ENCODE data around the gene PRL.

The PRL gene

GRCh38 chr6:22322103-22323030, 25.5 kb upstream of the PRL start:
- H3K27me3 ChIP-seq (ENCODE audit: control insufficient read depth in 1 of 2, insufficient read depth in 1 of 2, low read length in 2 of 2) = no peaks in the 10 kb centered on the region
- no peak overlapping the region for H2AFZ ChIP-seq (ENCODE audit: low read depth, low read length)
- no peak overlapping the region for H2AK5ac ChIP-seq (ENCODE audit: low read length, severe bottlenecking)
- no peak overlapping the region for H2BK12ac ChIP-seq (ENCODE audit: low read length in 2 of 2)
- 43% methylated on average over 4 of the region's 7 CpGs for WGBS
- no peak overlapping the region for H4K8ac ChIP-seq (ENCODE audit: low read length)
- H3K36me3 ChIP-seq (ENCODE audit: control insufficient read depth in 1 of 2, insufficient read depth in 2 of 2, low read depth in 1 of 2, low read length in 2 of 2) = no peaks in the 10 kb centered on the region
- no peak overlapping the region for H3K27ac ChIP-seq (ENCODE audit: low read length, poor library complexity, severe bottlenecking)
- H2BK5ac ChIP-seq (ENCODE audit: low read depth, low read length, poor library complexity, severe bottlenecking) = no peak overlapping the region
- no peak overlapping the region for H3K18ac ChIP-seq (ENCODE audit: low read depth in 1 of 2, low read length in 2 of 2)
- peak; percentile 75 for DNase-seq
- no peak overlapping the region for H3K23ac ChIP-seq (ENCODE audit: low read length in 2 of 2)
- H3K9ac ChIP-seq (ENCODE audit: low read length) = no peak overlapping the region
- no peak overlapping the region for H3K4me3 ChIP-seq (ENCODE audit: insufficient read depth in 1 of 2, low read depth in 1 of 2, low read length in 2 of 2)
- H3K9me3 ChIP-seq (ENCODE audit: control insufficient read depth, low read length) = no peaks in the 10 kb centered on the region
- H3K4me2 ChIP-seq (ENCODE audit: low read length, poor library complexity, severe bottlenecking) = no peak overlapping the region
- H3K14ac ChIP-seq (ENCODE audit: low read length in 2 of 2) = no peak overlapping the region
- H3K79me1 ChIP-seq (replicated peaks; ENCODE audit: low read length, poor library complexity, severe bottlenecking) = no peaks in the 10 kb centered on the region
- H4K91ac ChIP-seq (ENCODE audit: low read length) = no peak overlapping the region
- no peak overlapping the region for H2BK15ac ChIP-seq (ENCODE audit: low read depth, poor library complexity, severe bottlenecking)
- H2BK120ac ChIP-seq (ENCODE audit: low read depth, low read length) = no peak overlapping the region
- no peak overlapping the region for H3K4ac ChIP-seq (ENCODE audit: low read depth in 1 of 2, low read length in 2 of 2)
- H3K4me1 ChIP-seq (ENCODE audit: control insufficient read depth, insufficient read depth, low read depth, low read length) = peaks cover 2% of the 10 kb centered on the region

GRCh38 chr6:22320750-22321149, 23.9 kb upstream of the PRL start:
- Histone ChIP-seq H3K36me3 (ENCODE audit: control insufficient read depth in 1 of 2, insufficient read depth in 2 of 2, low read depth in 1 of 2, low read length in 2 of 2) (no peaks in the 10 kb centered on the region), H3K27ac (ENCODE audit: low read length, poor library complexity, severe bottlenecking) (no peak overlapping the region), H3K4me1 (ENCODE audit: control insufficient read depth, insufficient read depth, low read depth, low read length) (peaks cover 2% of the 10 kb centered on the region), H3K23ac (ENCODE audit: low read length in 2 of 2) (no peak overlapping the region), H2AFZ (ENCODE audit: low read depth, low read length) (no peak overlapping the region), H3K9ac (ENCODE audit: low read length) (no peak overlapping the region), H2BK120ac (ENCODE audit: low read depth, low read length) (no peak overlapping the region), H3K4me2 (ENCODE audit: low read length, poor library complexity, severe bottlenecking) (no peak overlapping the region), H3K9me3 (ENCODE audit: control insufficient read depth, low read length) (no peaks in the 10 kb centered on the region), H2AK5ac (ENCODE audit: low read length, severe bottlenecking) (no peak overlapping the region), H3K14ac (ENCODE audit: low read length in 2 of 2) (no peak overlapping the region), H2BK5ac (ENCODE audit: low read depth, low read length, poor library complexity, severe bottlenecking) (no peak overlapping the region), H2BK15ac (ENCODE audit: low read depth, poor library complexity, severe bottlenecking) (no peak overlapping the region), H3K27me3 (ENCODE audit: control insufficient read depth in 1 of 2, insufficient read depth in 1 of 2, low read length in 2 of 2) (no peaks in the 10 kb centered on the region), H2BK12ac (ENCODE audit: low read length in 2 of 2) (no peak overlapping the region), H4K8ac (ENCODE audit: low read length) (no peak overlapping the region), H3K4me3 (ENCODE audit: insufficient read depth in 1 of 2, low read depth in 1 of 2, low read length in 2 of 2) (no peak overlapping the region), H3K4ac (ENCODE audit: low read depth in 1 of 2, low read length in 2 of 2) (no peak overlapping the region), H3K79me1 (replicated peaks; ENCODE audit: low read length, poor library complexity, severe bottlenecking) (no peaks in the 10 kb centered on the region), H3K18ac (ENCODE audit: low read depth in 1 of 2, low read length in 2 of 2) (no peak overlapping the region), H4K91ac (ENCODE audit: low read length) (no peak overlapping the region)
- 0% methylated on average over 1 of the region's 1 CpG for WGBS
- DNase-seq = peak; percentile 91

GRCh38 chr6:22318404-22318803, 21.6 kb upstream of the PRL start:
- Histone ChIP-seq H3K14ac (ENCODE audit: low read length in 2 of 2) (no peak overlapping the region), H3K4me2 (ENCODE audit: low read length, poor library complexity, severe bottlenecking) (no peak overlapping the region), H2BK15ac (ENCODE audit: low read depth, poor library complexity, severe bottlenecking) (no peak overlapping the region), H2BK120ac (ENCODE audit: low read depth, low read length) (no peak overlapping the region), H2BK12ac (ENCODE audit: low read length in 2 of 2) (no peak overlapping the region), H2AK5ac (ENCODE audit: low read length, severe bottlenecking) (no peak overlapping the region), H3K4ac (ENCODE audit: low read depth in 1 of 2, low read length in 2 of 2) (no peak overlapping the region), H3K4me1 (ENCODE audit: control insufficient read depth, insufficient read depth, low read depth, low read length) (peaks cover 2% of the 10 kb centered on the region), H3K27ac (ENCODE audit: low read length, poor library complexity, severe bottlenecking) (no peak overlapping the region), H3K23ac (ENCODE audit: low read length in 2 of 2) (no peak overlapping the region), H3K4me3 (ENCODE audit: insufficient read depth in 1 of 2, low read depth in 1 of 2, low read length in 2 of 2) (no peak overlapping the region), H3K79me1 (replicated peaks; ENCODE audit: low read length, poor library complexity, severe bottlenecking) (no peaks in the 10 kb centered on the region), H3K36me3 (ENCODE audit: control insufficient read depth in 1 of 2, insufficient read depth in 2 of 2, low read depth in 1 of 2, low read length in 2 of 2) (no peaks in the 10 kb centered on the region), H3K27me3 (ENCODE audit: control insufficient read depth in 1 of 2, insufficient read depth in 1 of 2, low read length in 2 of 2) (no peaks in the 10 kb centered on the region), H4K91ac (ENCODE audit: low read length) (no peak overlapping the region), H2AFZ (ENCODE audit: low read depth, low read length) (no peak overlapping the region), H3K9me3 (ENCODE audit: control insufficient read depth, low read length) (peaks cover 5% of the 10 kb centered on the region), H3K18ac (ENCODE audit: low read depth in 1 of 2, low read length in 2 of 2) (no peak overlapping the region), H2BK5ac (ENCODE audit: low read depth, low read length, poor library complexity, severe bottlenecking) (no peak overlapping the region), H3K9ac (ENCODE audit: low read length) (no peak overlapping the region), H4K8ac (ENCODE audit: low read length) (no peak overlapping the region)
- 87% methylated on average over 18 of the region's 22 CpGs for WGBS
- DNase-seq = no peak

GRCh38 chr6:22313796-22314195, 17.0 kb upstream of the PRL start:
- no peak overlapping the region for H2BK15ac ChIP-seq (ENCODE audit: low read depth, poor library complexity, severe bottlenecking)
- no peaks in the 10 kb centered on the region for H3K4me1 ChIP-seq (ENCODE audit: control insufficient read depth, insufficient read depth, low read depth, low read length)
- H3K4ac ChIP-seq (ENCODE audit: low read depth in 1 of 2, low read length in 2 of 2) = no peak overlapping the region
- H3K79me1 ChIP-seq (replicated peaks; ENCODE audit: low read length, poor library complexity, severe bottlenecking) = no peaks in the 10 kb centered on the region
- no peak overlapping the region for H3K14ac ChIP-seq (ENCODE audit: low read length in 2 of 2)
- no peaks in the 10 kb centered on the region for H3K27me3 ChIP-seq (ENCODE audit: control insufficient read depth in 1 of 2, insufficient read depth in 1 of 2, low read length in 2 of 2)
- no peak overlapping the region for H2BK5ac ChIP-seq (ENCODE audit: low read depth, low read length, poor library complexity, severe bottlenecking)
- no peak overlapping the region for H3K27ac ChIP-seq (ENCODE audit: low read length, poor library complexity, severe bottlenecking)
- no peak overlapping the region for H2AK5ac ChIP-seq (ENCODE audit: low read length, severe bottlenecking)
- H2AFZ ChIP-seq (ENCODE audit: low read depth, low read length) = no peak overlapping the region
- H3K4me2 ChIP-seq (ENCODE audit: low read length, poor library complexity, severe bottlenecking) = no peak overlapping the region
- H3K9ac ChIP-seq (ENCODE audit: low read length) = no peak overlapping the region
- peaks cover 39% of the 10 kb centered on the region for H3K9me3 ChIP-seq (ENCODE audit: control insufficient read depth, low read length)
- no peak overlapping the region for H2BK120ac ChIP-seq (ENCODE audit: low read depth, low read length)
- H2BK12ac ChIP-seq (ENCODE audit: low read length in 2 of 2) = no peak overlapping the region
- H3K36me3 ChIP-seq (ENCODE audit: control insufficient read depth in 1 of 2, insufficient read depth in 2 of 2, low read depth in 1 of 2, low read length in 2 of 2) = no peaks in the 10 kb centered on the region
- no peak overlapping the region for H3K4me3 ChIP-seq (ENCODE audit: insufficient read depth in 1 of 2, low read depth in 1 of 2, low read length in 2 of 2)
- 81% methylated on average over 2 of the region's 2 CpGs for WGBS
- no peak overlapping the region for H3K18ac ChIP-seq (ENCODE audit: low read depth in 1 of 2, low read length in 2 of 2)
- no peak for DNase-seq
- no peak overlapping the region for H4K91ac ChIP-seq (ENCODE audit: low read length)
- no peak overlapping the region for H3K23ac ChIP-seq (ENCODE audit: low read length in 2 of 2)
- H4K8ac ChIP-seq (ENCODE audit: low read length) = no peak overlapping the region

All from mesenchymal stem cell (in vitro differentiated cells and primary cell).